GM12874 (cell line): ENCODE data around the gene ADARB1.

Experiments
- TF ChIP-seq, protein P1 (sequence below): IDR thresholded peaks from 2 replicates; pipeline ENCODE4 v1.5.1; 2011; ENCODE audit warnings: low read depth, mild to moderate bottlenecking, control low read depth, low read length, moderate library complexity; ENCODE audit not compliant: insufficient read depth

The ADARB1 gene

DNA sequence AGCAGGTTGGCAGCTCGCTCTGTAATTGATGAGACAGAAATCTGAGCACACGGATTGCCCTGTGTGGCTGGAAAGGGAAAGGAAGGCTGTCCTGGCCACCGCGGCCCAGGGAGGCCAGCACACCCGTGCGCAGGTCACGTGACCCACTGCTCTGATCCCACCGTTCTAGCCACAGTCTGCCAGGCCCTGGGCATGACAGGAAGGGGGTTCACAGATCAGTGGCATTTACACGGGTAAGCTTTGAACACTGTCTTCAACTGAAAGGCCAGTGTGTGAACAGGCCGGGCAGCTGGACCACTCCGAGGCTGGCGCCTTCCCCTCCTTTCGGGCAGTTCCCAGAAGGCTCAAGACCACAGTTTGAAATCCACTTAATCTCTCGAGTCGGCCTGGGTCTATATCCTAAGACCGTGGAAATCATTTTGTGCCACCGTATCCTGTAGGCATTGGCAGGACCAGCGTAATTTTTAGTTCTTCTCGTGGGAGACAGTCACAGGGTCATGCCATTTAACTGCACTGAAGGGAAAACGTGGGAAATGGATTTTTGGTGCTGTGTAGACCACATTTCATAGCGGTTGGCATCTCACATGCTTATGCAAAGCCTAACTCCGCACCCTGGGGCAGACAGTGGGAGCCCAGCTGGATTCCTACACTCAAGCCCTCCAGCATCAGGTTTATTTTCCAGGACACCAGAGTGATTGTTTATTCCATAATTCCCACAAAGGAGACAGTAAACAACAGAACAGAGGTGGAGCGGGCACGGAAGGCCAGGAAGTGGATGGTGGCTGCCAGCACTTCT, 3.1 kb upstream of the ADARB1 start:
- TF ChIP-seq, protein P1, sequence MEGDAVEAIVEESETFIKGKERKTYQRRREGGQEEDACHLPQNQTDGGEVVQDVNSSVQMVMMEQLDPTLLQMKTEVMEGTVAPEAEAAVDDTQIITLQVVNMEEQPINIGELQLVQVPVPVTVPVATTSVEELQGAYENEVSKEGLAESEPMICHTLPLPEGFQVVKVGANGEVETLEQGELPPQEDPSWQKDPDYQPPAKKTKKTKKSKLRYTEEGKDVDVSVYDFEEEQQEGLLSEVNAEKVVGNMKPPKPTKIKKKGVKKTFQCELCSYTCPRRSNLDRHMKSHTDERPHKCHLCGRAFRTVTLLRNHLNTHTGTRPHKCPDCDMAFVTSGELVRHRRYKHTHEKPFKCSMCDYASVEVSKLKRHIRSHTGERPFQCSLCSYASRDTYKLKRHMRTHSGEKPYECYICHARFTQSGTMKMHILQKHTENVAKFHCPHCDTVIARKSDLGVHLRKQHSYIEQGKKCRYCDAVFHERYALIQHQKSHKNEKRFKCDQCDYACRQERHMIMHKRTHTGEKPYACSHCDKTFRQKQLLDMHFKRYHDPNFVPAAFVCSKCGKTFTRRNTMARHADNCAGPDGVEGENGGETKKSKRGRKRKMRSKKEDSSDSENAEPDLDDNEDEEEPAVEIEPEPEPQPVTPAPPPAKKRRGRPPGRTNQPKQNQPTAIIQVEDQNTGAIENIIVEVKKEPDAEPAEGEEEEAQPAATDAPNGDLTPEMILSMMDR = no peak

DNA sequence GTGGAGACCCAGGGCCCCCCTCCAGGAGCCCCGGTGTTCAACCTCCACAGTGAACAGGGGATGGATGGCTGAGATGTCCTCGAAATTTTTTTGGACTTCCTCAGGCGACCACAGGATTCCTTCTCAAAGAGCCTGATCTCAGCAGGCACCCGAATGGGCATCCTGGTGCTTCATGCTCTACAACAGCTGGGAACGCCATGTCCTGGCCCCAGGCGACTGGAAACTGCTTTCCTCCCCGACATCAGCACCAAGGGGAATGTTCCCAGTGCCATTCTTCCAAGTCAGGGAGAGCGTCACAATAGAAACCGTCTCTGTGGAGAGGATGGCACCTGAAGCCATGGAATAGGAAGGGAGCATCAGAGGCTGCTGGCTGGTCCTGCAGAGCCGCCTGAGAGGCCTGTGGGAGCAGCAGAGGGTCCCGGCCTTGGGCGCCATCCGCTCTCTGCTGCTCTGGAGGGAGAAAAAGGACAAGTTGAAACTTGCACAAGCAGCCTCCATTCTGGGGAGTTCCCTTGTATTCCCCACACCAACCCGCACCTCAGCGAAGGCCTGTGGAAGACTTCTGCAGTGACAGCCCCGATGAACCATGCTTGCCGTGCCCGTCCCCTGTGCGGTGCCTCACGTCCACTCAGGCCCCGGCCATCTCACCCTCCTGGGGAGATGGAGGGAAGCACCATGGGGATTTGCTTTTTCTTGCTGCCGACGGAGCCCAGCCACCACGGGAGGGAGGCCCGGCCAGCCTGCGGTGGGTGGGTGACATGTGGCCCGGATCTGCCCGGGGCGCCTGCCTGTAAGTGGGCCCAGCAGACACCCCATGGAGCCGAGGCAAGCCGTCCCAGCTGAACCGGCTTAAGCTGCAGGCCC, 2.3 kb upstream of the ADARB1 start:
- TF ChIP-seq, protein P1 = no peak

DNA sequence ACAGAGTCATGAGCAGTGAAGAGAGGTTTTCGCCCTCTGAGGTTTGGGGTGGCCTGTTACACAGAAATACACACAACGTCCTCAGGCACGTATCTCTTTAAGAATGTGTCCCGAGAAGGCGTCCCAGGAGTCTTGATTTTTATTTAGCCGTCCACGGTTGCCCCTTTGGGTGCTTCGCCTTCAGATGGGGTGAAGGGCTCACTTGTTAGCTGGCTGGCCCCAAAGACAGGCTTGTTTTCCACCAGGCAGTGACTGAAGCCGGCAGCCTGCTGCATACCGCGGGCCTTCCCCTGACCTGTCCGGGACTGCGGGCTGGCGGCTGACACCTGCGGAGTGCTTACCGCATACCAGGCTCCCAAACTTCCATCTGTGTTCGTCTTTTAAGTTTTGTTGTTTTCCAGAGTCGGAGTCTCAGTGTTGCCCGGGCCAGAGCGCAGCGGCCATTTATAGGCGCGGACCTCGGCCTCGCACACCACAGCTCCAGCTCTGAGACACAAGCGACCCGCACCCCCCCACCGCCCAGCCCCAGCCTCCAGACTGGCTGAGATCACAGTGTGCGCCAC, 1.6 kb upstream of the ADARB1 start:
- TF ChIP-seq, protein P1 = no peak

DNA sequence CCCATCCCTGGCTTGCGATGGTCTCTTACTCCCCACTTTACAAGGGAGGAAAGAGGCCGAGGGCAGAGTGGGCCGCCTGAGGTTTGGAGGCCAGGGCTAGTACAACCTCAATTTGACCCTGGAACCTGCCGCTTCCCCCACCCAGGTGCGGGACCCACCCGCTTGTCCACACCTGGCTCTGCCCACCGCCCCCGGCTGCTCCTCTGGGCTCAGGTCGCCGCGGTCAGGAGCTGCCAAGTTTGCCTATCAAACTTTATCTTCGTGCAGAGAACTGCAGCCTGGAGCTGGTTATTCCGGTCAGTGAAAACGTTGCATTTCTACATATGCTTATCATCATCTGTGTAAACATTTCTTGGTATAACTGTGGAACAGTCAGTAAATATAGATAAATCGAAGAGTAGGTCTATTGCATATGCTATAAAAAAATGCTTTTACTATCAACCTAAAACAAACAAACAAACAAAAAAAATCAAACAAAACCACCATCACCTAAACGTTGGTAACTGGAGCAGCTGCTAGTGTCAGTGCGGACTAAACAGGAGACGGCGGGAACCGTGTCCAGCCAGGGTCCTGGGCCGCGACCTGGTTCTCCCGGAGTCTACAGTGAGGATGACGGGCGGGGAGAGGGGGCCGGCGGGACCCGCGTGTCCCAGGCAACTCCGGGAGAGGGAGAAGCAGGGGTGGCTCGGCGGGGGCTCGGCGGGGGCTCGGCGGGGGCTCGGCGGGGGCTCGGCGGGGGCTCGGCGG, 906 bp upstream of the ADARB1 start:
- TF ChIP-seq, protein P1 = no peak

DNA sequence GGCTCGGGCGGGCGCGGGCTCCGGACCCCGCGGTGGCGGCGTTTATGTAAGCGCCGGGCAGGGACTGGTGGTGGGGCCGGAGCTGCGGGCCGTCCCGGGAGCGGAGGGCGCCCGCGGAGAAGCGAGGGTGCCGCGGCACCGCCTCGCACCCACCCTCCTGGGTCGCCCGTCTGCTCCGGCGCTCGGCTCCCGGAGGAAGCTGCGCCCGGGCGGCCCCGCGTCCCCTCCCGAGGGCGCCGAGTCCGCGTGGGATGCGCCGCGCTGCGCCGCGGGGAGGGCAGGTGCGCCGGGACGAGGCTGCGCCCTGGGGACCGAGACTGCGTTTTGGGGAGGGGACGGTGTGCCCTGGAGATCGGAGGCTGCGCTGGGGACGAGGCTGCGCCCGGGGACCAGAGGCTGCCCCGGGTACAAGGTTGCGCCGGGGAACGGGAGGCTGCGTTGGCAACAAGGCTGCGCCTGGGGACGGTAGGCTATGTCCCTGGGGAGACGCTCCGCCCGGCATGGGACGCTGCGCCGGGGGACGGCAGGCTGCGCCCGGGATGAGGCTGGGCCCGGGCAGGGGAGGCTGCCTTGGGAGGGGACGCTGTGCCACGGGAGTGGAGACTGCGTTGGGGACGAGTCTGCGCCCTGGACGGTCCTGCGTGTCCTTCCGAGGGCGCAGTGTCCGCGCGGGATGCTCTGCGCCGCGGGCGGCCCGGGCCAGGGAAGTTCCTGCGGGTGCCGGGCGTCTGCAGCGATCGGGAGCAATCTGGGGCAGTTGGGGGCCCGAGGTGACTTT, 627 bp downstream of the ADARB1 start:
- TF ChIP-seq, protein P1 = no peak

DNA sequence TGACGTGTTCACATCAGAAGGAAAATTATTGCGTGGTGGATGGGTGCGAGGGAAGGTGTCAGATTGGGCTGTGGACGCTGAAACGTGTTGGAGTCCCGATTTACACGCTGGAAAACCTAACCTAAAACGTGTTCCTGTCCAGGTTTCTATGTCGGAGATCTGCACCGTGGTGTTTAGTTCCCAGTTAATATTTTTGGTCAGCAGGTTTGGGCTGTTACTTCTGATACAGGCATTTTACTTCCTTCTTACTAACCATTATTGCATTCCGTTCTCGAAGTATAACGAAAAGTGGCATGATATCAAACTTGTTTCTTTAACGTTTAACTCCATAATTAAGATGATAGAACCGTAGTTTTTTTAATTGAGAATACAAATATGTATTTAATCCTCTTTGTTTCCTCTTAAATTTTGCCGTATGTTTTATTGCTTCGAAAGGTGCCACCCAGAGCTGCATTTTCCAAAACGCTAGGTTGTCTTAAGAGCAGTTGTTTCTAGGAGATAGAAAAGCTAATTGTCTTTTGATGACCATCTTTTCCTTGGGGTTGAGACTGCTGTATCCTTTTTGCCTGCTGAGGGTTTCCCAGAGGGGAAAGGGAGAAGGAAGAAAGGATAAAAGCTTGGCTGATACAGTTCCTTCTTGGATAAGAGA, 1.3 kb downstream of the ADARB1 start:
- TF ChIP-seq, protein P1 = no peak
